H1 (cell line): ENCODE data around the gene ATP1B3. TPM values are rescaled to one million over a fixed set of nuclear protein-coding genes. Genes with fewer than 3 reads are reported as not detected.
A peak's percentile ranks its signal among the peaks of the same experiment; 100 is the strongest.

Source experiments
- CTCF ChIA-PET: fragments of 300-600 bp; sonication (Branson Sonifier 250); formaldehyde crosslinking; loops from one replicate; lab custom pipeline; 2021; ENCODE audit not compliant: partially characterized antibody; lab: Charles Lee
- POLR2A ChIA-PET: fragments of 300-600 bp; sonication (Branson Sonifier 250); formaldehyde crosslinking; loops from one replicate; lab custom pipeline; 2021; ENCODE audit warnings: inconsistent platforms; ENCODE audit not compliant: partially characterized antibody; lab: Charles Lee
- DNase-seq, 2 experiments: peaks; one replicate each; pipeline versions ENCODE4 v3.0.0 to v3.0.0-alpha.2; 2010 to 2022; ENCODE audit warnings: low spot score in 2 of 2, low read depth in 1 of 2, mixed read lengths in 1 of 2
- FAIRE-seq: peaks from 2 replicates; lab custom pipeline; 2011; peaks lifted over from hg19 to GRCh38; lab: Jason Lieb, UNC
- H2AFZ ChIP-seq: 2 replicates; pipeline ENCODE4 v1.8.1; 2012; ENCODE audit warnings: low read length, inconsistent platforms
- H2AK5ac ChIP-seq: 2 replicates; pipeline ENCODE4 v1.6.1; 2013; ENCODE audit warnings: low read depth, low read length
- H2BK120ac ChIP-seq: replicated peaks from 2 replicates; pipeline ENCODE3; 2013; ENCODE audit warnings: low read depth, low read length, inconsistent platforms
- H2BK12ac ChIP-seq: 2 replicates; pipeline ENCODE4 v1.6.1; 2013; ENCODE audit warnings: low read depth, low read length
- H2BK15ac ChIP-seq: 2 replicates; pipeline ENCODE4 v1.6.1; 2013; ENCODE audit warnings: low read length
- H2BK20ac ChIP-seq: 2 replicates; pipeline ENCODE4 v1.6.1; 2013; ENCODE audit warnings: low read length
- H2BK5ac ChIP-seq: 2 replicates; pipeline ENCODE4 v1.6.1; 2013; ENCODE audit warnings: low read depth, low read length
- H3K14ac ChIP-seq: 2 replicates; pipeline ENCODE4 v1.6.1; 2013; ENCODE audit warnings: inconsistent platforms; ENCODE audit not compliant: insufficient read length
- H3K18ac ChIP-seq: 2 replicates; pipeline ENCODE4 v1.6.1; 2013; ENCODE audit warnings: low read length; ENCODE audit errors: extremely low read depth
- H3K23ac ChIP-seq: 2 replicates; pipeline ENCODE4 v1.6.1; 2013; ENCODE audit warnings: inconsistent platforms; ENCODE audit not compliant: insufficient read length
- H3K23me2 ChIP-seq: 2 replicates; pipeline ENCODE4 v1.6.1; 2013; ENCODE audit warnings: low read depth, low read length
- H3K27ac ChIP-seq: 2 replicates; pipeline ENCODE4 v1.6.1; 2011; ENCODE audit warnings: low read depth, low read length, inconsistent platforms
- H3K27me3 ChIP-seq, 4 experiments: replicated peaks in 1 of 4; 1 replicate in 1 of 4; 2 replicates in 3 of 4; pipeline versions ENCODE4 v1.6.1 to v1.8.1; 2011 to 2013; ENCODE audit warnings: low read length in 3 of 4, mild to moderate bottlenecking in 3 of 4, inconsistent platforms in 2 of 4, mixed read lengths in 2 of 4, moderate library complexity in 1 of 4; ENCODE audit not compliant: control insufficient read depth in 3 of 4, insufficient read depth in 3 of 4; ENCODE audit errors: extremely low read depth in 1 of 4
- H3K36me3 ChIP-seq, 4 experiments: 2 replicates each; pipeline versions ENCODE4 v1.6.1 to v1.8.1; 2011 to 2013; ENCODE audit warnings: mild to moderate bottlenecking in 4 of 4, low read length in 3 of 4, moderate library complexity in 2 of 4, control low read depth in 1 of 4, inconsistent platforms in 1 of 4; ENCODE audit not compliant: insufficient read depth in 4 of 4, control insufficient read depth in 2 of 4
- H3K4ac ChIP-seq: replicated peaks from 2 replicates; pipeline ENCODE3; 2013; ENCODE audit warnings: low read length, low read depth, mixed read lengths, inconsistent platforms; ENCODE audit not compliant: insufficient read length
- H3K4me1 ChIP-seq, 4 experiments: replicated peaks in 1 of 4; 1 replicate in 1 of 4; 2 replicates in 3 of 4; pipeline versions ENCODE4 v1.6.1 to v1.8.1; 2011 to 2013; ENCODE audit warnings: low read length in 3 of 4, inconsistent platforms in 2 of 4, mixed read lengths in 1 of 4; ENCODE audit not compliant: insufficient read depth in 4 of 4, control insufficient read depth in 3 of 4
- H3K4me2 ChIP-seq, 2 experiments: 2 replicates each; pipeline versions ENCODE4 v1.6.1 to v1.8.1; 2011 to 2013; ENCODE audit warnings: low read depth in 2 of 2, low read length in 2 of 2, control low read depth in 1 of 2, inconsistent platforms in 1 of 2, mild to moderate bottlenecking in 1 of 2; ENCODE audit not compliant: insufficient read depth in 1 of 2
- H3K4me3 ChIP-seq, 4 experiments: fragments of 200-600, 300-600 bp in 1 of 4; sonication (generic), shearing (Covaris generic), sonication (Bioruptor Twin) in 1 of 4; 2 replicates each; pipeline versions ENCODE4 v1.5.1 to v1.8.1; 2011 to 2016; ENCODE audit warnings: low read length in 4 of 4, low read depth in 3 of 4, control low read depth in 2 of 4, inconsistent platforms in 2 of 4, mild to moderate bottlenecking in 2 of 4, mixed read lengths in 1 of 4, moderate library complexity in 1 of 4; ENCODE audit not compliant: insufficient read depth in 2 of 4; ENCODE audit errors: extremely low read depth in 1 of 4
- H3K56ac ChIP-seq: replicated peaks from 2 replicates; pipeline ENCODE3; 2013; ENCODE audit warnings: low read depth, mild to moderate bottlenecking, mixed read lengths, low read length, inconsistent platforms; ENCODE audit not compliant: insufficient read length
- H3K79me1 ChIP-seq: 2 replicates; pipeline ENCODE4 v1.6.1; 2013; ENCODE audit warnings: low read depth, low read length, control low read depth
- H3K79me2 ChIP-seq, 2 experiments: 2 replicates each; pipeline versions ENCODE4 v1.6.1 to v1.8.1; 2012 to 2013; ENCODE audit warnings: low read length in 2 of 2, mild to moderate bottlenecking in 2 of 2, inconsistent platforms in 1 of 2; ENCODE audit not compliant: insufficient read depth in 2 of 2, control insufficient read depth in 1 of 2
- H3K9ac ChIP-seq, 4 experiments: replicated peaks in 1 of 4; 1 replicate in 1 of 4; 2 replicates in 3 of 4; pipeline versions ENCODE4 v1.6.1 to v1.8.1; 2011 to 2013; ENCODE audit warnings: low read depth in 3 of 4, low read length in 3 of 4, control low read depth in 2 of 4, mild to moderate bottlenecking in 2 of 4, moderate library complexity in 2 of 4, inconsistent platforms in 1 of 4; ENCODE audit errors: extremely low read depth in 1 of 4
- H3K9me3 ChIP-seq, 2 experiments: 2 replicates each; pipeline versions ENCODE4 v1.6.1 to v1.8.1; 2012 to 2013; ENCODE audit warnings: mild to moderate bottlenecking in 2 of 2, moderate library complexity in 2 of 2, control low read depth in 1 of 2, inconsistent platforms in 1 of 2, low read depth in 1 of 2, low read length in 1 of 2, mixed read lengths in 1 of 2; ENCODE audit not compliant: insufficient read depth in 2 of 2
- H4K20me1 ChIP-seq, 2 experiments: replicated peaks in 1 of 2; 2 replicates each; pipeline versions ENCODE3 to v1.8.1; 2011 to 2013; ENCODE audit warnings: inconsistent platforms in 2 of 2, low read length in 2 of 2, mild to moderate bottlenecking in 1 of 2; ENCODE audit not compliant: insufficient read depth in 2 of 2, control insufficient read depth in 1 of 2
- H4K5ac ChIP-seq: 2 replicates; pipeline ENCODE4 v1.6.1; 2013; ENCODE audit warnings: low read length, low read depth, mixed read lengths, inconsistent platforms; ENCODE audit not compliant: insufficient read length
- H4K8ac ChIP-seq: 2 replicates; pipeline ENCODE4 v1.8.0; 2013; ENCODE audit warnings: mild to moderate bottlenecking, moderate library complexity, low read length, inconsistent platforms; ENCODE audit not compliant: insufficient read depth; ENCODE audit errors: extremely low read depth
- H4K91ac ChIP-seq: replicated peaks from 2 replicates; pipeline ENCODE3; 2013; ENCODE audit warnings: low read length, mixed read lengths, inconsistent platforms; ENCODE audit not compliant: insufficient read length
- EGR1 ChIP-seq: IDR thresholded peaks from 2 replicates; pipeline ENCODE4 v1.6.1; 2011; ENCODE audit warnings: low read depth, low read length, borderline replicate concordance
- HDAC2 ChIP-seq, 2 experiments: fragments of 300-600 bp in 1 of 2; sonication (generic) in 1 of 2; IDR thresholded peaks; 2 replicates each; pipeline ENCODE4 v1.6.1; 2011 to 2012; ENCODE audit warnings: low read depth in 2 of 2, low read length in 2 of 2, mild to moderate bottlenecking in 2 of 2, moderate library complexity in 2 of 2, borderline replicate concordance in 1 of 2, inconsistent platforms in 1 of 2
- TEAD4 ChIP-seq: IDR thresholded peaks from 2 replicates; pipeline ENCODE4 v1.6.1; 2012; ENCODE audit warnings: low read depth, low read length, inconsistent platforms, mixed read lengths
- WGBS, 2 experiments: shearing (Covaris generic) in 1 of 2; methylation state at CpG; one replicate each; pipeline versions ENCODE4 v1.1.6 to v1.1.7; 2013 to 2015; ENCODE audit warnings: low lambda C conversion rate in 2 of 2, mixed read lengths in 2 of 2, inconsistent platforms in 1 of 2, low coverage in 1 of 2, missing lambda C conversion rate in 1 of 2; ENCODE audit not compliant: insufficient replicate concordance in 2 of 2, insufficient coverage in 1 of 2, insufficient read length in 1 of 2; ENCODE audit errors: extremely low coverage in 1 of 2, missing lambda C conversion rate in 1 of 2; 5-methylcytosine and 5-hydroxymethylcytosine counted together
- polyA plus RNA-seq, 7 experiments: library from polyadenylated mRNA; depleted of rRNA in 3 of 7; stranded (reverse) in 5 of 7; unstranded in 2 of 7; fragments of >200 nt in 5 of 7; fragments of 200-250 nt in 2 of 7; gene quantifications; 1 replicate in 5 of 7; 2 replicates in 1 of 7; 4 replicates in 1 of 7; pipeline versions ENCODE4 v1.2.1 to v1.2.3, GENCODE V29; 2011 to 2013; ENCODE audit warnings: missing spikeins in 2 of 7, mixed read lengths in 2 of 7
- total RNA-seq: library from RNA; stranded (reverse); fragmentation: NEBNext Ultra II Directional; extraction: Animal tissue kit (Norgen Biotek cat#: 25700); gene quantifications from 2 replicates; pipeline ENCODE4 v1.2.1, GENCODE V29; 2021

Gene ATP1B3
- total and polyA plus RNA-seq, 2 of the 8 experiments (the other 6 are each of a cell fraction or from before 2014, with no cell fraction given), result 233 to 342 TPM

DNA sequence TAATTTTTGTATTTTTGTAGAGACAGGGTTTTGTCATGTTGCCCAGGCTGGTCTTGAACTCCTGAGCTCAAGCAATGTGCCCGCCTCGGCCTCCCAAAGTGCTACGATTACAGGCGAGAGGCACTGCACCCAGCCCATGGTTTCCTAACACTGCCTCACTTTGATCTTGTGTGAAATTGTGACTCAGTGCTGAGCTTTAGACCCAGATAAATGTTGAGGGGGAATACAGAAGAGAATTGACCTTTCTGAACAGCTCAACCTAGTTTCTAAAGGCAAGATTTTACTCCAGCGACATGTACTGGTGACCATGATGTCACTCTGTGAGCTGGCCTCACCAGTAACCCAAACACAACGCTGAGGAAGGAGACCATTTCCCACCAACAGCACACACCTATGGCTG, 73.5 kb downstream of the ATP1B3 start:
- FAIRE-seq, result no peak
- peaks cover 0 to 2% of the 10 kb centered on the region in 2 experiments for H4K20me1 ChIP-seq

More for the DNA sequence above, 73.5 kb downstream of the ATP1B3 start:
- Histone ChIP-seq H3K14ac (no peak overlapping the region), H2BK20ac (no peak overlapping the region), H3K4me1 (no peaks in the 10 kb centered on the region; a peak in 1 of 7 replicates), H3K27ac (no peak overlapping the region), H4K8ac (no peak overlapping the region), H3K23ac (no peak overlapping the region), H4K5ac (no peak overlapping the region), H2AFZ (no peak overlapping the region), H3K36me3 (peaks cover 2 to 32% (median 17%) of the 10 kb centered on the region in 4 experiments; a peak in 5 of 8 replicates), H3K79me2 (no peaks in the 10 kb centered on the region), H2BK15ac (no peak overlapping the region), H3K4me2 (no peak overlapping the region), H3K79me1 (no peaks in the 10 kb centered on the region; the same call in 1 of the 2 replicates), H4K91ac (no peak overlapping the region), H3K27me3 (no peaks in the 10 kb centered on the region), H2AK5ac (no peak overlapping the region), H2BK12ac (no peak overlapping the region), H3K9me3 (no peaks in the 10 kb centered on the region), H3K9ac (no peak overlapping the region), H3K23me2 (no peaks in the 10 kb centered on the region), H3K18ac (no peak overlapping the region), H2BK120ac (no peak overlapping the region), H2BK5ac (no peak overlapping the region)
- ChIA-PET POLR2A (no interaction called here), CTCF (interaction anchor here (0.6 to 1.9 kb wide), 3 partner anchors 15 to 662 kb away, joined by 3 to 5 read pairs (median 4); no protein-coding TSS in a partner anchor)
- 93% methylated on average over 6 of the region's 6 CpGs; no CpG with 5 or more reads in 1 of the 2 experiments for WGBS, 2 experiments
- peak in 1 of 2 experiments; percentile 16 for DNase-seq
- TF ChIP-seq TEAD4 (no peak), EGR1 (no peak), HDAC2 (IDR thresholded peaks at IDR 0.05; ENCODE audit: borderline replicate concordance in 1 of 2, low read depth in 2 of 2, low read length in 2 of 2) (no peak)
- TF ChIP-seq, all 59 proteins: peak for 0
- no peak overlapping the region for H3K56ac ChIP-seq
- no peak overlapping the region for H3K4ac ChIP-seq
- H3K4me3 ChIP-seq, result no peak overlapping the region
